AG04450 (cell line): ENCODE measurements around the gene PRORP. TPM values are rescaled to one million over a fixed set of nuclear protein-coding genes. Genes with fewer than 3 reads are reported as not detected.

Source experiments
- CTCF ChIA-PET: fragments of 300-600, 350-600 bp; formaldehyde crosslinking; extraction: SDS; loops from one replicate; lab custom pipeline; 2022; ENCODE audit warnings: antibody characterized with exemption, inconsistent platforms; lab: Charles Lee
- POLR2A ChIA-PET: fragments of 350-600 bp; formaldehyde crosslinking; extraction: SDS; loops from one replicate; lab custom pipeline; 2021; ENCODE audit warnings: antibody characterized with exemption, inconsistent platforms; lab: Yijun Ruan, JAX
- DNase-seq: peaks from one replicate; pipeline ENCODE4 v3.0.0-alpha.2; 2011; ENCODE audit warnings: low read depth, low spot score
- H3K27ac ChIP-seq: one replicate; pipeline ENCODE4 v1.5.1; 2012; ENCODE audit warnings: low read depth, low read length, control low read depth
- H3K27me3 ChIP-seq: one replicate; pipeline ENCODE4 v1.6.0; 2012; ENCODE audit warnings: low read length; ENCODE audit not compliant: control insufficient read depth, insufficient read depth
- H3K4me3 ChIP-seq: 2 replicates; pipeline ENCODE4 v1.5.1; 2011; ENCODE audit warnings: mild to moderate bottlenecking, low read depth, low read length, control low read depth
- H3K9me3 ChIP-seq: 2 replicates; pipeline ENCODE4 v1.5.1; 2012; ENCODE audit warnings: low read length; ENCODE audit not compliant: control insufficient read depth, insufficient read depth
- CTCF ChIP-seq: IDR thresholded peaks from 2 replicates; pipeline ENCODE4 v1.5.1; 2011; ENCODE audit warnings: low read depth, low read length, control low read depth, inconsistent platforms
- polyA plus RNA-seq: library from polyadenylated mRNA; depleted of rRNA; stranded (reverse); fragments of >200 nt; gene quantifications from 2 replicates; pipeline ENCODE4 v1.2.3, GENCODE V29; 2011

The PRORP gene
- polyA plus RNA-seq, 1 experiment: 34.9 TPM

GRCh38 chr14:35121026-35121886, 1.1 kb upstream of the PRORP start:
- H3K9me3 ChIP-seq: no peaks in the 10 kb centered on the region; the same call in 1 of the 2 replicates
- TF ChIP-seq CTCF: no peak
- POLR2A ChIA-PET: interaction anchor here (0.6 to 1.6 kb wide), 5 partner anchors 119 to 507 kb away, joined by 3 to 8 read pairs (median 4); partner anchors contain the start of gene NFKBIA
- no peak for DNase-seq
- CTCF ChIA-PET: interaction anchor here (0.6 to 1.7 kb wide), 3 partner anchors 19 to 549 kb away, joined by 3 to 7 read pairs (median 4); no protein-coding TSS in a partner anchor
- H3K27ac ChIP-seq: peak overlapping the region; percentile 98
- no peaks in the 10 kb centered on the region for H3K27me3 ChIP-seq
- peak overlapping the region; percentile 73 for H3K4me3 ChIP-seq

- no peak for TF ChIP-seq CTCF
- POLR2A ChIA-PET: interaction anchor here (0.6 to 1.6 kb wide), 2 partner anchors 279 to 282 kb away, joined by 8 to 9 read pairs; partner anchors contain the start of gene NFKBIA
- no peaks in the 10 kb centered on the region for H3K27me3 ChIP-seq
- H3K9me3 ChIP-seq: no peaks in the 10 kb centered on the region; the same call in 1 of the 2 replicates
- CTCF ChIA-PET: interaction anchor here (1.3 to 1.7 kb wide), 4 partner anchors 17 to 299 kb away, joined by 3 to 7 read pairs (median 4); no protein-coding TSS in a partner anchor
- DNase-seq: peak; percentile 3
- peak overlapping the region; percentile 73 for H3K4me3 ChIP-seq
- H3K27ac ChIP-seq: peak overlapping the region; percentile 98
Measured at GRCh38 chr14:35122696-35123387, 490 bp downstream of the PRORP start.

- ChIA-PET POLR2A (interaction anchor here (0.6 kb wide), 1 partner anchor 345 kb away, joined by 3 read pairs; no protein-coding TSS in a partner anchor), CTCF (interaction anchor here (1.3 kb wide), 3 partner anchors 16 to 19 kb away, joined by 3 to 5 read pairs (median 3); no protein-coding TSS in a partner anchor)
- no peak overlapping the region for H3K27ac ChIP-seq
- TF ChIP-seq CTCF: no peak
- H3K9me3 ChIP-seq: no peaks in the 10 kb centered on the region; the same call in 1 of the 2 replicates
- no peak for DNase-seq
- H3K27me3 ChIP-seq: no peaks in the 10 kb centered on the region
- peak overlapping the region; percentile 73 for H3K4me3 ChIP-seq
Measured at GRCh38 chr14:35123388-35123703, 994 bp downstream of the PRORP start.

GRCh38 chr14:35124127-35124526, 1.8 kb downstream of the PRORP start:
- no peak for TF ChIP-seq CTCF
- CTCF ChIA-PET: interaction anchor here (1.3 kb wide), 4 partner anchors 15 to 281 kb away, joined by 3 to 5 read pairs (median 3); partner anchors contain the start of gene NFKBIA
- H3K4me3 ChIP-seq: no peak overlapping the region

More at GRCh38 chr14:35124127-35124526, 1.8 kb downstream of the PRORP start:
- Histone ChIP-seq H3K27me3 (no peaks in the 10 kb centered on the region), H3K27ac (no peak overlapping the region), H3K9me3 (no peaks in the 10 kb centered on the region; the same call in 1 of the 2 replicates)
- POLR2A ChIA-PET: interaction anchor here (0.6 kb wide), 1 partner anchor 249 kb away, joined by 3 read pairs; the partner anchor contains the start of gene BAZ1A
- DNase-seq: no peak
